Measurements from ENCODE around the gene PIK3CA. TPM values are rescaled to one million over a fixed set of nuclear protein-coding genes. Genes with fewer than 3 reads are reported as not detected.
"Not testable (repeated sequence)": the region's sequence is repeated elsewhere in the genome, so short reads cannot be mapped to it uniquely, and the experiment has no call there.

PIK3CA gene
- polyA plus RNA-seq, 3 donors, result 25.3 to 34.2 (median 28.2) TPM

- DNase-seq (ENCODE audit: extremely low read depth in 1 of 11, low read depth in 9 of 11, low spot score in 4 of 11), result no peak
Observed at GRCh38 chr3:179244878-179245277, 96.7 kb downstream of the PIK3CA start.

- DNase-seq (ENCODE audit: extremely low read depth in 1 of 11, low read depth in 9 of 11, low spot score in 4 of 11), result no peak
Observed at GRCh38 chr3:179247289-179248015, 99.3 kb downstream of the PIK3CA start.

GRCh38 chr3:179250803-179251476 lies 102.8 kb downstream of the PIK3CA start, which contains the start of gene KCNMB3:
Gene KCNMB3 (minus strand): TSS chr3:179251114. CDS start chr3:179250990, 124 bp downstream.
- DNase-seq (ENCODE audit: extremely low read depth in 1 of 11, low read depth in 9 of 11, low spot score in 4 of 11), result no peak

- no peak for DNase-seq (ENCODE audit: extremely low read depth in 1 of 11, low read depth in 9 of 11, low spot score in 4 of 11)
Observed at GRCh38 chr3:179256813-179257212, 108.7 kb downstream of the PIK3CA start.

- DNase-seq (ENCODE audit: extremely low read depth in 1 of 11, low read depth in 9 of 11, low spot score in 4 of 11), result not testable (repeated sequence)
Observed at GRCh38 chr3:179257742-179258141, 109.6 kb downstream of the PIK3CA start.

GRCh38 chr3:179258820-179259219 lies 110.7 kb downstream of the PIK3CA start:
- no peak for DNase-seq (ENCODE audit: extremely low read depth in 1 of 11, low read depth in 9 of 11, low spot score in 4 of 11)

- DNase-seq (ENCODE audit: extremely low read depth in 1 of 11, low read depth in 9 of 11, low spot score in 4 of 11), result not testable (repeated sequence)
Observed at GRCh38 chr3:179259959-179260756, 112.0 kb downstream of the PIK3CA start.

- peak in 10 of 11 donors; percentile 20 to 62 (median 56) for DNase-seq (ENCODE audit: extremely low read depth in 1 of 11, low read depth in 9 of 11, low spot score in 4 of 11)
Observed at GRCh38 chr3:179260949-179261765, 113.0 kb downstream of the PIK3CA start.

GRCh38 chr3:179263134-179263533 lies 115.0 kb downstream of the PIK3CA start:
- no peak for DNase-seq (ENCODE audit: extremely low read depth in 1 of 11, low read depth in 9 of 11, low spot score in 4 of 11)

GRCh38 chr3:179264449-179264848 lies 116.3 kb downstream of the PIK3CA start:
- DNase-seq (ENCODE audit: extremely low read depth in 1 of 11, low read depth in 9 of 11, low spot score in 4 of 11), result no peak

GRCh38 chr3:179265092-179265491 lies 116.9 kb downstream of the PIK3CA start:
- no peak for DNase-seq (ENCODE audit: extremely low read depth in 1 of 11, low read depth in 9 of 11, low spot score in 4 of 11)

GRCh38 chr3:179265875-179266274 lies 117.7 kb downstream of the PIK3CA start:
- no peak for DNase-seq (ENCODE audit: extremely low read depth in 1 of 11, low read depth in 9 of 11, low spot score in 4 of 11)

GRCh38 chr3:179266701-179267211 lies 118.6 kb downstream of the PIK3CA start:
- no peak for DNase-seq (ENCODE audit: extremely low read depth in 1 of 11, low read depth in 9 of 11, low spot score in 4 of 11)

GRCh38 chr3:179268400-179269051 lies 120.4 kb downstream of the PIK3CA start:
- no peak for DNase-seq (ENCODE audit: extremely low read depth in 1 of 11, low read depth in 9 of 11, low spot score in 4 of 11)

- DNase-seq (ENCODE audit: extremely low read depth in 1 of 11, low read depth in 9 of 11, low spot score in 4 of 11), result no peak
Observed at GRCh38 chr3:179269152-179269707, 121.1 kb downstream of the PIK3CA start.

GRCh38 chr3:179272385-179272784 lies 124.2 kb downstream of the PIK3CA start:
- DNase-seq (ENCODE audit: extremely low read depth in 1 of 11, low read depth in 9 of 11, low spot score in 4 of 11), result no peak

GRCh38 chr3:179274434-179274833 lies 126.3 kb downstream of the PIK3CA start:
- DNase-seq (ENCODE audit: extremely low read depth in 1 of 11, low read depth in 9 of 11, low spot score in 4 of 11), result not testable (repeated sequence)

GRCh38 chr3:179276001-179276400 lies 127.8 kb downstream of the PIK3CA start:
- DNase-seq (ENCODE audit: extremely low read depth in 1 of 11, low read depth in 9 of 11, low spot score in 4 of 11), result no peak

Measured in renal cortex interstitium (tissue), 11 donors.